H1 (cell line): ENCODE results near the gene S100A12. TPM values are rescaled to one million over a fixed set of nuclear protein-coding genes. Genes with fewer than 3 reads are reported as not detected.

ENCODE experiments used
- CHD7 ChIP-seq: fragments of 300-600 bp; sonication (generic); IDR thresholded peaks from 2 replicates; pipeline ENCODE4 v1.7.1; 2012; ENCODE audit warnings: low read length, moderate library complexity, mild to moderate bottlenecking, inconsistent platforms; ENCODE audit not compliant: insufficient replicate concordance
- polyA plus RNA-seq, 7 experiments: library from polyadenylated mRNA; depleted of rRNA in 3 of 7; stranded (reverse) in 5 of 7; unstranded in 2 of 7; fragments of >200 nt in 5 of 7; fragments of 200-250 nt in 2 of 7; gene quantifications; 1 replicate in 5 of 7; 2 replicates in 1 of 7; 4 replicates in 1 of 7; pipeline versions ENCODE4 v1.2.1 to v1.2.3, GENCODE V29; 2011 to 2013; ENCODE audit warnings: missing spikeins in 2 of 7, mixed read lengths in 2 of 7
- total RNA-seq: library from RNA; stranded (reverse); fragmentation: NEBNext Ultra II Directional; extraction: Animal tissue kit (Norgen Biotek cat#: 25700); gene quantifications from 2 replicates; pipeline ENCODE4 v1.2.1, GENCODE V29; 2021

Gene S100A12
- total and polyA plus RNA-seq, 2 of the 8 experiments (the other 6 are each of a cell fraction or from before 2014, with no cell fraction given) = not detected

- TF ChIP-seq CHD7 = no peak
Observed at GRCh38 chr1:153324912-153325311, 50.5 kb downstream of the S100A12 start (continued).
